ENCODE data around the gene GGA1. TPM values are rescaled to one million over a fixed set of nuclear protein-coding genes. Genes with fewer than 3 reads are reported as not detected.

The GGA1 gene
- total RNA-seq, 1 donor from 2014 or later: 57.9 TPM

GRCh38 chr22:37674248-37674647, 65.6 kb downstream of the GGA1 start:
- DNase-seq (ENCODE audit: low read depth): no peak

GRCh38 chr22:37674951-37675929, 66.6 kb downstream of the GGA1 start, which contains the start of gene LGALS1:
Gene LGALS1 (plus strand): TSS chr22:37675636. CDS start chr22:37675703, 67 bp downstream.
- DNase-seq (ENCODE audit: low read depth): peak; percentile 70

- peak; percentile 16 for DNase-seq (ENCODE audit: low read depth)
Observed at GRCh38 chr22:37675930-37676735, 67.5 kb downstream of the GGA1 start.

GRCh38 chr22:37676736-37677492, 68.3 kb downstream of the GGA1 start:
- peak; percentile 80 for DNase-seq (ENCODE audit: low read depth)

GRCh38 chr22:37677493-37677974, 68.9 kb downstream of the GGA1 start:
- DNase-seq (ENCODE audit: low read depth): no peak

GRCh38 chr22:37678372-37678771, 69.7 kb downstream of the GGA1 start:
- no peak for DNase-seq (ENCODE audit: low read depth)

GRCh38 chr22:37679670-37680069, 71.0 kb downstream of the GGA1 start:
- no peak for DNase-seq (ENCODE audit: low read depth)

- no peak for DNase-seq (ENCODE audit: low read depth)
Observed at GRCh38 chr22:37680191-37680851, 71.7 kb downstream of the GGA1 start.

- DNase-seq (ENCODE audit: low read depth): no peak
Observed at GRCh38 chr22:37681001-37681424, 72.4 kb downstream of the GGA1 start.

GRCh38 chr22:37681556-37682049, 73.0 kb downstream of the GGA1 start:
- DNase-seq (ENCODE audit: low read depth): peak; percentile 56

Other genes starting within 250 kb of the GGA1 start
- 6.3 and 18.8 TPM in 2 replicates for gene ELFN2, start 181.4 kb upstream of the GGA1 start, total RNA-seq
- 1.1 and 2.6 TPM in 2 replicates for gene MFNG, start 122.5 kb upstream of the GGA1 start, total RNA-seq
- 39.9 and 46.0 TPM in 2 replicates for gene CARD10, start 89.4 kb upstream of the GGA1 start, total RNA-seq
- gene CDC42EP1, start 48.4 kb upstream of the GGA1 start, total RNA-seq: 20.8 and 42.7 TPM in 2 replicates
- gene LGALS2, start 28.7 kb upstream of the GGA1 start, total RNA-seq: not detected in 2 replicates
- gene SH3BP1, start 30.8 kb downstream of the GGA1 start, total RNA-seq: 5.0 and 8.1 TPM in 2 replicates
- 6.1 and 10.6 TPM in 2 replicates for gene PDXP, start 49.9 kb downstream of the GGA1 start, total RNA-seq
- gene LGALS1, start 66.8 kb downstream of the GGA1 start, total RNA-seq: 761 and 4,632 TPM in 2 replicates
- 18.1 and 19.6 TPM in 2 replicates for gene NOL12, start 77.5 kb downstream of the GGA1 start, total RNA-seq
- 89.1 and 114 TPM in 2 replicates for gene TRIOBP, start 88.2 kb downstream of the GGA1 start, total RNA-seq
- 9.9 and 24.7 TPM in 2 replicates for gene GCAT, start 199.1 kb downstream of the GGA1 start, total RNA-seq
- gene GALR3, start 214.5 kb downstream of the GGA1 start, total RNA-seq: 0.35 TPM in 1 of 2 replicates, not detected in the other
- gene ANKRD54, start 235.5 kb downstream of the GGA1 start, total RNA-seq: 32.8 and 45.7 TPM in 2 replicates
- gene EIF3L, start 240.6 kb downstream of the GGA1 start, total RNA-seq: 278 and 409 TPM in 2 replicates